H1 (cell line): ENCODE results near the gene CNOT6. TPM values are rescaled to one million over a fixed set of nuclear protein-coding genes. Genes with fewer than 3 reads are reported as not detected.

Experiments used
- CTCF ChIA-PET: fragments of 300-600 bp; sonication (Branson Sonifier 250); formaldehyde crosslinking; loops from one replicate; lab custom pipeline; 2021; ENCODE audit not compliant: partially characterized antibody; lab: Charles Lee
- POLR2A ChIA-PET: fragments of 300-600 bp; sonication (Branson Sonifier 250); formaldehyde crosslinking; loops from one replicate; lab custom pipeline; 2021; ENCODE audit warnings: inconsistent platforms; ENCODE audit not compliant: partially characterized antibody; lab: Charles Lee
- DNase-seq, 2 experiments: peaks; one replicate each; pipeline versions ENCODE4 v3.0.0 to v3.0.0-alpha.2; 2010 to 2022; ENCODE audit warnings: low spot score in 2 of 2, low read depth in 1 of 2, mixed read lengths in 1 of 2
- FAIRE-seq: peaks from 2 replicates; lab custom pipeline; 2011; peaks lifted over from hg19 to GRCh38; lab: Jason Lieb, UNC
- H2AFZ ChIP-seq: 2 replicates; pipeline ENCODE4 v1.8.1; 2012; ENCODE audit warnings: low read length, inconsistent platforms
- H2AK5ac ChIP-seq: 2 replicates; pipeline ENCODE4 v1.6.1; 2013; ENCODE audit warnings: low read depth, low read length
- H2BK120ac ChIP-seq: replicated peaks from 2 replicates; pipeline ENCODE3; 2013; ENCODE audit warnings: low read depth, low read length, inconsistent platforms
- H2BK12ac ChIP-seq: 2 replicates; pipeline ENCODE4 v1.6.1; 2013; ENCODE audit warnings: low read depth, low read length
- H2BK15ac ChIP-seq: 2 replicates; pipeline ENCODE4 v1.6.1; 2013; ENCODE audit warnings: low read length
- H2BK20ac ChIP-seq: 2 replicates; pipeline ENCODE4 v1.6.1; 2013; ENCODE audit warnings: low read length
- H2BK5ac ChIP-seq: 2 replicates; pipeline ENCODE4 v1.6.1; 2013; ENCODE audit warnings: low read depth, low read length
- H3K14ac ChIP-seq: 2 replicates; pipeline ENCODE4 v1.6.1; 2013; ENCODE audit warnings: inconsistent platforms; ENCODE audit not compliant: insufficient read length
- H3K18ac ChIP-seq: 2 replicates; pipeline ENCODE4 v1.6.1; 2013; ENCODE audit warnings: low read length; ENCODE audit errors: extremely low read depth
- H3K23ac ChIP-seq: 2 replicates; pipeline ENCODE4 v1.6.1; 2013; ENCODE audit warnings: inconsistent platforms; ENCODE audit not compliant: insufficient read length
- H3K23me2 ChIP-seq: 2 replicates; pipeline ENCODE4 v1.6.1; 2013; ENCODE audit warnings: low read depth, low read length
- H3K27ac ChIP-seq: 2 replicates; pipeline ENCODE4 v1.6.1; 2011; ENCODE audit warnings: low read depth, low read length, inconsistent platforms
- H3K27me3 ChIP-seq, 4 experiments: replicated peaks in 1 of 4; 1 replicate in 1 of 4; 2 replicates in 3 of 4; pipeline versions ENCODE4 v1.6.1 to v1.8.1; 2011 to 2013; ENCODE audit warnings: low read length in 3 of 4, mild to moderate bottlenecking in 3 of 4, inconsistent platforms in 2 of 4, mixed read lengths in 2 of 4, moderate library complexity in 1 of 4; ENCODE audit not compliant: control insufficient read depth in 3 of 4, insufficient read depth in 3 of 4; ENCODE audit errors: extremely low read depth in 1 of 4
- H3K36me3 ChIP-seq, 4 experiments: 2 replicates each; pipeline versions ENCODE4 v1.6.1 to v1.8.1; 2011 to 2013; ENCODE audit warnings: mild to moderate bottlenecking in 4 of 4, low read length in 3 of 4, moderate library complexity in 2 of 4, control low read depth in 1 of 4, inconsistent platforms in 1 of 4; ENCODE audit not compliant: insufficient read depth in 4 of 4, control insufficient read depth in 2 of 4
- H3K4ac ChIP-seq: replicated peaks from 2 replicates; pipeline ENCODE3; 2013; ENCODE audit warnings: low read length, low read depth, mixed read lengths, inconsistent platforms; ENCODE audit not compliant: insufficient read length
- H3K4me1 ChIP-seq, 4 experiments: replicated peaks in 1 of 4; 1 replicate in 1 of 4; 2 replicates in 3 of 4; pipeline versions ENCODE4 v1.6.1 to v1.8.1; 2011 to 2013; ENCODE audit warnings: low read length in 3 of 4, inconsistent platforms in 2 of 4, mixed read lengths in 1 of 4; ENCODE audit not compliant: insufficient read depth in 4 of 4, control insufficient read depth in 3 of 4
- H3K4me2 ChIP-seq, 2 experiments: 2 replicates each; pipeline versions ENCODE4 v1.6.1 to v1.8.1; 2011 to 2013; ENCODE audit warnings: low read depth in 2 of 2, low read length in 2 of 2, control low read depth in 1 of 2, inconsistent platforms in 1 of 2, mild to moderate bottlenecking in 1 of 2; ENCODE audit not compliant: insufficient read depth in 1 of 2
- H3K4me3 ChIP-seq, 4 experiments: fragments of 200-600, 300-600 bp in 1 of 4; sonication (generic), shearing (Covaris generic), sonication (Bioruptor Twin) in 1 of 4; 2 replicates each; pipeline versions ENCODE4 v1.5.1 to v1.8.1; 2011 to 2016; ENCODE audit warnings: low read length in 4 of 4, low read depth in 3 of 4, control low read depth in 2 of 4, inconsistent platforms in 2 of 4, mild to moderate bottlenecking in 2 of 4, mixed read lengths in 1 of 4, moderate library complexity in 1 of 4; ENCODE audit not compliant: insufficient read depth in 2 of 4; ENCODE audit errors: extremely low read depth in 1 of 4
- H3K56ac ChIP-seq: replicated peaks from 2 replicates; pipeline ENCODE3; 2013; ENCODE audit warnings: low read depth, mild to moderate bottlenecking, mixed read lengths, low read length, inconsistent platforms; ENCODE audit not compliant: insufficient read length
- H3K79me1 ChIP-seq: 2 replicates; pipeline ENCODE4 v1.6.1; 2013; ENCODE audit warnings: low read depth, low read length, control low read depth
- H3K79me2 ChIP-seq, 2 experiments: 2 replicates each; pipeline versions ENCODE4 v1.6.1 to v1.8.1; 2012 to 2013; ENCODE audit warnings: low read length in 2 of 2, mild to moderate bottlenecking in 2 of 2, inconsistent platforms in 1 of 2; ENCODE audit not compliant: insufficient read depth in 2 of 2, control insufficient read depth in 1 of 2
- H3K9ac ChIP-seq, 4 experiments: replicated peaks in 1 of 4; 1 replicate in 1 of 4; 2 replicates in 3 of 4; pipeline versions ENCODE4 v1.6.1 to v1.8.1; 2011 to 2013; ENCODE audit warnings: low read depth in 3 of 4, low read length in 3 of 4, control low read depth in 2 of 4, mild to moderate bottlenecking in 2 of 4, moderate library complexity in 2 of 4, inconsistent platforms in 1 of 4; ENCODE audit errors: extremely low read depth in 1 of 4
- H3K9me3 ChIP-seq, 2 experiments: 2 replicates each; pipeline versions ENCODE4 v1.6.1 to v1.8.1; 2012 to 2013; ENCODE audit warnings: mild to moderate bottlenecking in 2 of 2, moderate library complexity in 2 of 2, control low read depth in 1 of 2, inconsistent platforms in 1 of 2, low read depth in 1 of 2, low read length in 1 of 2, mixed read lengths in 1 of 2; ENCODE audit not compliant: insufficient read depth in 2 of 2
- H4K20me1 ChIP-seq, 2 experiments: replicated peaks in 1 of 2; 2 replicates each; pipeline versions ENCODE3 to v1.8.1; 2011 to 2013; ENCODE audit warnings: inconsistent platforms in 2 of 2, low read length in 2 of 2, mild to moderate bottlenecking in 1 of 2; ENCODE audit not compliant: insufficient read depth in 2 of 2, control insufficient read depth in 1 of 2
- H4K5ac ChIP-seq: 2 replicates; pipeline ENCODE4 v1.6.1; 2013; ENCODE audit warnings: low read length, low read depth, mixed read lengths, inconsistent platforms; ENCODE audit not compliant: insufficient read length
- H4K8ac ChIP-seq: 2 replicates; pipeline ENCODE4 v1.8.0; 2013; ENCODE audit warnings: mild to moderate bottlenecking, moderate library complexity, low read length, inconsistent platforms; ENCODE audit not compliant: insufficient read depth; ENCODE audit errors: extremely low read depth
- H4K91ac ChIP-seq: replicated peaks from 2 replicates; pipeline ENCODE3; 2013; ENCODE audit warnings: low read length, mixed read lengths, inconsistent platforms; ENCODE audit not compliant: insufficient read length
- ATF3 ChIP-seq: IDR thresholded peaks from 2 replicates; pipeline ENCODE4 v1.6.1; 2011; ENCODE audit warnings: low read depth, mild to moderate bottlenecking, low read length; ENCODE audit not compliant: insufficient read depth
- BCL11A ChIP-seq, 2 experiments: IDR thresholded peaks; one replicate each; pipeline ENCODE4 v1.6.1; 2011; ENCODE audit warnings: low read depth in 2 of 2, low read length in 2 of 2, mild to moderate bottlenecking in 2 of 2
- CHD1 ChIP-seq: IDR thresholded peaks from 2 replicates; pipeline ENCODE4 v1.6.1; 2012; ENCODE audit warnings: low read depth, low read length, improper control_type of control experiment
- CREB1 ChIP-seq: IDR thresholded peaks from 2 replicates; pipeline ENCODE4 v1.6.1; 2012; ENCODE audit warnings: inconsistent platforms
- EP300 ChIP-seq, 2 experiments: IDR thresholded peaks; 1 replicate in 1 of 2; 2 replicates in 1 of 2; pipeline ENCODE4 v1.6.1; 2011 to 2012; ENCODE audit warnings: low read depth in 2 of 2, low read length in 2 of 2, mild to moderate bottlenecking in 2 of 2, borderline replicate concordance in 1 of 2, inconsistent platforms in 1 of 2, moderate library complexity in 1 of 2
- GABPA ChIP-seq: IDR thresholded peaks from 2 replicates; pipeline ENCODE4 v1.6.1; 2011; ENCODE audit warnings: mild to moderate bottlenecking, low read length, moderate library complexity, borderline replicate concordance; ENCODE audit not compliant: insufficient read depth
- GTF2F1 ChIP-seq: IDR thresholded peaks from 2 replicates; pipeline ENCODE4 v1.6.1; 2012; ENCODE audit warnings: low read depth, low read length, improper control_type of control experiment, borderline replicate concordance
- JUN ChIP-seq: IDR thresholded peaks from 2 replicates; pipeline ENCODE4 v1.6.1; 2011; ENCODE audit warnings: low read depth, mild to moderate bottlenecking, improper control_type of control experiment, low read length
- KDM4A ChIP-seq: IDR thresholded peaks from one replicate; pipeline ENCODE4 v1.7.1; 2012; ENCODE audit warnings: low read depth, mild to moderate bottlenecking, moderate library complexity, low read length, inconsistent platforms; ENCODE audit not compliant: severe bottlenecking
- POLR2A ChIP-seq, 2 experiments: IDR thresholded peaks; 1 replicate in 1 of 2; 2 replicates in 1 of 2; pipeline ENCODE4 v1.6.1; 2011; ENCODE audit warnings: low read depth in 2 of 2, low read length in 2 of 2, mild to moderate bottlenecking in 2 of 2; ENCODE audit errors: control extremely low read depth in 1 of 2
- POU5F1 ChIP-seq: IDR thresholded peaks from 2 replicates; pipeline ENCODE4 v1.6.1; 2011; ENCODE audit warnings: low read depth, mild to moderate bottlenecking, low read length, moderate library complexity
- SIN3A ChIP-seq, 2 experiments: IDR thresholded peaks in 1 of 2; conservative IDR thresholded peaks in 1 of 2; 2 replicates each; pipeline ENCODE4 v1.6.1; 2011 to 2012; ENCODE audit warnings: low read length in 2 of 2, improper control_type of control experiment in 1 of 2, low read depth in 1 of 2, mild to moderate bottlenecking in 1 of 2
- TAF1 ChIP-seq: IDR thresholded peaks from 2 replicates; pipeline ENCODE4 v1.6.1; 2011; ENCODE audit warnings: mild to moderate bottlenecking, low read depth, low read length
- TAF7 ChIP-seq: optimal IDR thresholded peaks from 2 replicates; pipeline ENCODE3; 2011; ENCODE audit warnings: low read depth, mild to moderate bottlenecking, inconsistent platforms, low read length, moderate library complexity, borderline replicate concordance
- WGBS, 2 experiments: shearing (Covaris generic) in 1 of 2; methylation state at CpG; one replicate each; pipeline versions ENCODE4 v1.1.6 to v1.1.7; 2013 to 2015; ENCODE audit warnings: low lambda C conversion rate in 2 of 2, mixed read lengths in 2 of 2, inconsistent platforms in 1 of 2, low coverage in 1 of 2, missing lambda C conversion rate in 1 of 2; ENCODE audit not compliant: insufficient replicate concordance in 2 of 2, insufficient coverage in 1 of 2, insufficient read length in 1 of 2; ENCODE audit errors: extremely low coverage in 1 of 2, missing lambda C conversion rate in 1 of 2; 5-methylcytosine and 5-hydroxymethylcytosine counted together
- polyA plus RNA-seq, 7 experiments: library from polyadenylated mRNA; depleted of rRNA in 3 of 7; stranded (reverse) in 5 of 7; unstranded in 2 of 7; fragments of >200 nt in 5 of 7; fragments of 200-250 nt in 2 of 7; gene quantifications; 1 replicate in 5 of 7; 2 replicates in 1 of 7; 4 replicates in 1 of 7; pipeline versions ENCODE4 v1.2.1 to v1.2.3, GENCODE V29; 2011 to 2013; ENCODE audit warnings: missing spikeins in 2 of 7, mixed read lengths in 2 of 7
- total RNA-seq: library from RNA; stranded (reverse); fragmentation: NEBNext Ultra II Directional; extraction: Animal tissue kit (Norgen Biotek cat#: 25700); gene quantifications from 2 replicates; pipeline ENCODE4 v1.2.1, GENCODE V29; 2021

CNOT6 gene
- total and polyA plus RNA-seq, 2 of the 8 experiments (the other 6 are each of a cell fraction or from before 2014, with no cell fraction given): 10.7 to 45.4 TPM

GRCh38 chr5:180612683-180613082, 118.5 kb downstream of the CNOT6 start:
- H3K23me2 ChIP-seq: no peaks in the 10 kb centered on the region
- no peak overlapping the region for H3K56ac ChIP-seq
- no peak overlapping the region for H3K9ac ChIP-seq
- H2BK20ac ChIP-seq: no peak overlapping the region
- H3K79me2 ChIP-seq: no peaks in the 10 kb centered on the region
- H3K9me3 ChIP-seq: no peaks in the 10 kb centered on the region
- no peak overlapping the region for H2AFZ ChIP-seq
- peaks cover 0 to 1% of the 10 kb centered on the region in 2 experiments for H4K20me1 ChIP-seq
- no peak overlapping the region for H3K4me2 ChIP-seq
- no peaks in the 10 kb centered on the region for H3K36me3 ChIP-seq
- FAIRE-seq: no peak
- H3K4me3 ChIP-seq: no peak overlapping the region
- no peak overlapping the region for H3K23ac ChIP-seq
- H3K4me1 ChIP-seq: no peaks in the 10 kb centered on the region; a peak in 1 of 7 replicates
- H4K91ac ChIP-seq: no peak overlapping the region
- H3K79me1 ChIP-seq: no peaks in the 10 kb centered on the region
- ChIA-PET POLR2A (no interaction called here), CTCF (interaction anchor here (0.6 to 2.0 kb wide), 3 partner anchors 13 to 108 kb away, joined by 3 to 6 read pairs (median 5); no protein-coding TSS in a partner anchor)
- no peak overlapping the region for H3K14ac ChIP-seq
- WGBS, 2 experiments: 84% methylated on average over 15 of the region's 15 CpGs; no CpG with 5 or more reads in 1 of the 2 experiments
- H2BK12ac ChIP-seq: no peak overlapping the region
- no peak overlapping the region for H2AK5ac ChIP-seq
- H3K27me3 ChIP-seq: peaks cover 0 to 6% (median 1%) of the 10 kb centered on the region in 4 experiments; a peak in 2 of 7 replicates
- H4K5ac ChIP-seq: no peak overlapping the region
- H2BK5ac ChIP-seq: no peak overlapping the region
- H3K18ac ChIP-seq: no peak overlapping the region
- no peak overlapping the region for H2BK15ac ChIP-seq
- no peak overlapping the region for H2BK120ac ChIP-seq
- H3K4ac ChIP-seq: no peak overlapping the region
- H3K27ac ChIP-seq: no peak overlapping the region
- DNase-seq: no peak
- no peak overlapping the region for H4K8ac ChIP-seq
- no peak for TF ChIP-seq JUN
- TF ChIP-seq GABPA: no peak
- no peak for TF ChIP-seq POLR2A (IDR thresholded peaks at IDR 0.05; ENCODE audit: control extremely low read depth in 1 of 2, low read depth in 2 of 2, low read length in 2 of 2)
- no peak for TF ChIP-seq CREB1
- TF ChIP-seq SIN3A (conservative IDR thresholded peaks at IDR 0.05 in 1 of 2, IDR thresholded peaks at IDR 0.05 in 1 of 2; ENCODE audit: low read depth in 1 of 2, low read length in 2 of 2): no peak
- no peak for TF ChIP-seq GTF2F1
- no peak for TF ChIP-seq CHD1
- no peak for TF ChIP-seq EP300 (IDR thresholded peaks at IDR 0.05; ENCODE audit: borderline replicate concordance in 1 of 2, low read depth in 2 of 2, low read length in 2 of 2)
- TF ChIP-seq ATF3: no peak
- TF ChIP-seq TAF7: no peak
- TF ChIP-seq POU5F1: no peak
- no peak for TF ChIP-seq BCL11A (IDR thresholded peaks at IDR 0.05; ENCODE audit: low read depth in 2 of 2, low read length in 2 of 2)
- TF ChIP-seq TAF1: no peak
- TF ChIP-seq KDM4A: no peak
